Mesendoderm (in vitro differentiated cells): ENCODE results near the gene SPC24.
A peak's percentile ranks its signal among the peaks of the same experiment; 100 is the strongest.

ENCODE experiments used
- DNase-seq: peaks from one replicate; pipeline ENCODE4 v3.0.0; 2013
- H2AK5ac ChIP-seq: 2 replicates; pipeline ENCODE4 v1.6.1; 2013; ENCODE audit warnings: low read length, inconsistent platforms
- H2BK120ac ChIP-seq: 2 replicates; pipeline ENCODE4 v1.6.1; 2013; ENCODE audit warnings: low read depth, mild to moderate bottlenecking, low read length, moderate library complexity, mixed read lengths
- H2BK15ac ChIP-seq: replicated peaks from 2 replicates; pipeline ENCODE4 v1.6.1; 2013; ENCODE audit warnings: low read depth, mild to moderate bottlenecking, moderate library complexity
- H2BK5ac ChIP-seq: 2 replicates; pipeline ENCODE4 v1.6.1; 2013; ENCODE audit warnings: low read length, inconsistent platforms
- H3K18ac ChIP-seq: 2 replicates; pipeline ENCODE4 v1.6.1; 2013; ENCODE audit warnings: mild to moderate bottlenecking, low read length, mixed read lengths
- H3K23ac ChIP-seq: one replicate; pipeline ENCODE4 v1.6.1; 2013; ENCODE audit warnings: low read length
- H3K27ac ChIP-seq: 2 replicates; pipeline ENCODE4 v1.5.1; 2013; ENCODE audit warnings: low read depth, mild to moderate bottlenecking, inconsistent platforms, low read length, moderate library complexity
- H3K27me3 ChIP-seq: 2 replicates; pipeline ENCODE4 v1.6.1; 2013; ENCODE audit warnings: low read length, control low read depth, mild to moderate bottlenecking, inconsistent platforms; ENCODE audit not compliant: insufficient read depth, poor library complexity
- H3K36me3 ChIP-seq: 2 replicates; pipeline ENCODE4 v1.6.1; 2013; ENCODE audit warnings: low read length, inconsistent platforms; ENCODE audit not compliant: control insufficient read depth, insufficient read depth
- H3K4ac ChIP-seq: one replicate; pipeline ENCODE4 v1.6.1; 2013; ENCODE audit warnings: low read depth, mild to moderate bottlenecking, low read length, moderate library complexity
- H3K4me1 ChIP-seq: 2 replicates; pipeline ENCODE4 v1.6.1; 2013; ENCODE audit warnings: low read depth, low read length, inconsistent platforms; ENCODE audit not compliant: control insufficient read depth
- H3K4me2 ChIP-seq: 2 replicates; pipeline ENCODE4 v1.6.1; 2013; ENCODE audit warnings: low read length
- H3K4me3 ChIP-seq: 2 replicates; pipeline ENCODE4 v1.5.1; 2013; ENCODE audit warnings: mild to moderate bottlenecking, low read length
- H3K56ac ChIP-seq: one replicate; pipeline ENCODE4 v1.6.1; 2013; ENCODE audit warnings: low read length
- H3K79me1 ChIP-seq: 2 replicates; pipeline ENCODE4 v1.6.1; 2013; ENCODE audit warnings: low read length, inconsistent platforms
- H3K79me2 ChIP-seq: 2 replicates; pipeline ENCODE4 v1.6.1; 2013; ENCODE audit warnings: mild to moderate bottlenecking, low read length; ENCODE audit not compliant: control insufficient read depth, insufficient read depth
- H3K9ac ChIP-seq: 2 replicates; pipeline ENCODE4 v1.6.1; 2013; ENCODE audit warnings: low read length, inconsistent platforms
- H4K5ac ChIP-seq: one replicate; pipeline ENCODE4 v1.6.1; 2013; ENCODE audit warnings: low read length
- H4K8ac ChIP-seq: one replicate; pipeline ENCODE4 v1.6.1; 2013; ENCODE audit warnings: low read depth, mild to moderate bottlenecking, control low read depth, low read length, moderate library complexity
- WGBS: extraction: QIAGEN DNeasy Blood & Tissue Kit; methylation state at CpG from one replicate; pipeline ENCODE4 v1.1.7; 2013; ENCODE audit warnings: low lambda C conversion rate, missing lambda C conversion rate; ENCODE audit not compliant: insufficient coverage; ENCODE audit errors: extremely low coverage; 5-methylcytosine and 5-hydroxymethylcytosine counted together

Gene SPC24

GRCh38 chr19:11152318-11153062, 3.1 kb downstream of the SPC24 start:
- Histone ChIP-seq H3K23ac (no peak overlapping the region), H2BK5ac (no peak overlapping the region), H4K5ac (no peak overlapping the region), H2BK120ac (no peak overlapping the region), H3K79me1 (peaks cover 15% of the 10 kb centered on the region), H3K56ac (no peak overlapping the region), H3K9ac (no peak overlapping the region), H3K27me3 (no peaks in the 10 kb centered on the region), H3K4me3 (no peak overlapping the region), H2BK15ac (no peak overlapping the region), H3K4me2 (no peak overlapping the region), H4K8ac (no peak overlapping the region), H3K4ac (no peak overlapping the region), H3K27ac (no peak overlapping the region), H2AK5ac (no peak overlapping the region), H3K4me1 (peaks cover 2% of the 10 kb centered on the region), H3K36me3 (no peaks in the 10 kb centered on the region), H3K18ac (no peak overlapping the region), H3K79me2 (peaks cover 19% of the 10 kb centered on the region)
- no CpG with 5 or more reads among the region's 11 CpGs for WGBS
- DNase-seq = no peak

GRCh38 chr19:11151181-11151580, 4.4 kb downstream of the SPC24 start:
- Histone ChIP-seq H2AK5ac (no peak overlapping the region), H3K27me3 (no peaks in the 10 kb centered on the region), H3K4me1 (peaks cover 2% of the 10 kb centered on the region), H3K36me3 (peaks cover under 1% of the 10 kb centered on the region), H4K8ac (no peak overlapping the region), H3K79me1 (peaks cover 15% of the 10 kb centered on the region), H3K79me2 (peaks cover 19% of the 10 kb centered on the region), H3K9ac (no peak overlapping the region), H3K4me3 (no peak overlapping the region), H3K27ac (no peak overlapping the region), H3K23ac (no peak overlapping the region), H2BK5ac (no peak overlapping the region), H3K4me2 (no peak overlapping the region), H2BK120ac (no peak overlapping the region), H2BK15ac (no peak overlapping the region), H3K18ac (no peak overlapping the region), H4K5ac (no peak overlapping the region), H3K4ac (no peak overlapping the region), H3K56ac (no peak overlapping the region)
- no CpG with 5 or more reads among the region's 7 CpGs for WGBS
- no peak for DNase-seq

GRCh38 chr19:11148001-11148400, 7.6 kb downstream of the SPC24 start:
- Histone ChIP-seq H2BK5ac (no peak overlapping the region), H2AK5ac (no peak overlapping the region), H3K27ac (no peak overlapping the region), H3K18ac (no peak overlapping the region), H3K79me1 (peaks cover 6% of the 10 kb centered on the region), H3K4me1 (peaks cover 2% of the 10 kb centered on the region), H3K9ac (no peak overlapping the region), H3K79me2 (peaks cover 4% of the 10 kb centered on the region), H3K27me3 (no peaks in the 10 kb centered on the region), H2BK15ac (no peak overlapping the region), H4K5ac (no peak overlapping the region), H3K4ac (no peak overlapping the region), H3K4me2 (no peak overlapping the region), H3K4me3 (no peak overlapping the region), H4K8ac (no peak overlapping the region), H3K36me3 (peaks cover 7% of the 10 kb centered on the region), H2BK120ac (no peak overlapping the region), H3K56ac (no peak overlapping the region), H3K23ac (no peak overlapping the region)
- whole genome bisulfite sequencing = no CpG with 5 or more reads among the region's 14 CpGs
- no peak for DNase-seq

GRCh38 chr19:11145536-11145924, 10.1 kb downstream of the SPC24 start:
- no peak overlapping the region for H2BK15ac ChIP-seq
- H3K4me2 ChIP-seq = no peak overlapping the region
- WGBS = no CpG with 5 or more reads among the region's 3 CpGs
- no peak overlapping the region for H3K23ac ChIP-seq
- H3K27me3 ChIP-seq = no peaks in the 10 kb centered on the region
- no peak overlapping the region for H3K9ac ChIP-seq
- H3K18ac ChIP-seq = no peak overlapping the region
- no peaks in the 10 kb centered on the region for H3K79me1 ChIP-seq
- H3K79me2 ChIP-seq = no peaks in the 10 kb centered on the region
- no peak overlapping the region for H2BK5ac ChIP-seq
- peaks cover 9% of the 10 kb centered on the region for H3K4me1 ChIP-seq
- no peak overlapping the region for H3K4me3 ChIP-seq
- H3K4ac ChIP-seq = no peak overlapping the region
- no peak overlapping the region for H2AK5ac ChIP-seq
- no peak overlapping the region for H4K5ac ChIP-seq
- H3K27ac ChIP-seq = no peak overlapping the region
- H2BK120ac ChIP-seq = no peak overlapping the region
- DNase-seq = no peak
- no peak overlapping the region for H3K56ac ChIP-seq
- H3K36me3 ChIP-seq = peaks cover 7% of the 10 kb centered on the region
- no peak overlapping the region for H4K8ac ChIP-seq

GRCh38 chr19:11142528-11143171, 12.9 kb downstream of the SPC24 start:
- Histone ChIP-seq H2AK5ac (no peak overlapping the region), H3K23ac (no peak overlapping the region), H2BK5ac (peak overlapping the region; percentile 80), H2BK120ac (no peak overlapping the region), H3K79me1 (no peaks in the 10 kb centered on the region), H2BK15ac (no peak overlapping the region), H3K4me1 (peaks cover 10% of the 10 kb centered on the region), H3K4me3 (no peak overlapping the region), H3K18ac (peak overlapping the region; percentile 55), H3K79me2 (no peaks in the 10 kb centered on the region), H3K36me3 (peaks cover 7% of the 10 kb centered on the region), H3K4me2 (peak overlapping the region; percentile 20), H3K4ac (peak overlapping the region; percentile 22), H3K27me3 (no peaks in the 10 kb centered on the region), H3K27ac (peak overlapping the region; percentile 96), H4K5ac (no peak overlapping the region), H3K56ac (peak overlapping the region; percentile 83), H3K9ac (peak overlapping the region; percentile 54), H4K8ac (no peak overlapping the region)
- peak; percentile 92 for DNase-seq
- WGBS = no CpG with 5 or more reads among the region's 22 CpGs
